Colonic mucosa (tissue), 4 donors: ENCODE measurements around the gene DYNC1I1. TPM values are rescaled to one million over a fixed set of nuclear protein-coding genes. Genes with fewer than 3 reads are reported as not detected.

Source experiments
- DNase-seq: peaks from one replicate; pipeline ENCODE4 v3.0.0-alpha.2; 2020
- H3K27ac ChIP-seq: fragments of 200-600 bp; one replicate; pipeline ENCODE4 v1.8.0; 2021
- H3K27me3 ChIP-seq: fragments of 200-600 bp; one replicate; pipeline ENCODE4 v1.8.0; 2021
- H3K36me3 ChIP-seq: fragments of 200-600 bp; one replicate; pipeline ENCODE4 v1.8.0; 2021
- H3K4me1 ChIP-seq: fragments of 200-600 bp; one replicate; pipeline ENCODE4 v1.8.0; 2021; ENCODE audit warnings: mild to moderate bottlenecking
- H3K4me3 ChIP-seq: fragments of 200-600 bp; one replicate; pipeline ENCODE4 v1.8.0; 2021
- H3K9ac ChIP-seq, 2 donors: one replicate each; pipeline ENCODE4 v1.7.0; 2013; ENCODE audit warnings: control low read depth in 2 of 2, low read depth in 2 of 2, low read length in 2 of 2
- H3K9me3 ChIP-seq: fragments of 200-600 bp; one replicate; pipeline ENCODE4 v1.8.0; 2021
- CTCF ChIP-seq: fragments of 200-600 bp; IDR thresholded peaks from one replicate; pipeline ENCODE4 v1.8.0; 2022; ENCODE audit warnings: antibody characterized with exemption, mild to moderate bottlenecking
- intact Hi-C: fragments of 100-400 bp; cut with DNase I; formaldehyde crosslinking; loops from one replicate; pipeline ENCODE4 v1.14.1; 2022
- total RNA-seq, 2 donors: library from RNA; stranded (reverse); fragmentation: NEBNext Ultra II Directional in 1 of 2; extraction: Animal tissue kit (Norgen Biotek cat#: 25700) in 1 of 2; gene quantifications; one replicate each; pipeline ENCODE4 v1.2.1, GENCODE V29; 2021
- donor health status: healthy.
- donor health status: DM: no; HTN: no; CAD: no.
- donor health status: DM: no; HTN: no; CAD: no.

DYNC1I1 gene
- total RNA-seq, 2 donors from 2014 or later = 0.54 to 1.8 TPM

- H3K9ac ChIP-seq = no peak overlapping the region
- no peak overlapping the region for H3K4me3 ChIP-seq
- intact Hi-C loops = no loop called here
- no peak for DNase-seq
- H3K4me1 ChIP-seq = no peaks in the 10 kb centered on the region
- H3K36me3 ChIP-seq = no peaks in the 10 kb centered on the region
- no peaks in the 10 kb centered on the region for H3K9me3 ChIP-seq
- TF ChIP-seq CTCF = no peak
- H3K27me3 ChIP-seq = no peaks in the 10 kb centered on the region
- no peak overlapping the region for H3K27ac ChIP-seq
These were observed 249.2 kb downstream of the DYNC1I1 start for GRCh38 chr7:96021568-96021967.

DNA sequence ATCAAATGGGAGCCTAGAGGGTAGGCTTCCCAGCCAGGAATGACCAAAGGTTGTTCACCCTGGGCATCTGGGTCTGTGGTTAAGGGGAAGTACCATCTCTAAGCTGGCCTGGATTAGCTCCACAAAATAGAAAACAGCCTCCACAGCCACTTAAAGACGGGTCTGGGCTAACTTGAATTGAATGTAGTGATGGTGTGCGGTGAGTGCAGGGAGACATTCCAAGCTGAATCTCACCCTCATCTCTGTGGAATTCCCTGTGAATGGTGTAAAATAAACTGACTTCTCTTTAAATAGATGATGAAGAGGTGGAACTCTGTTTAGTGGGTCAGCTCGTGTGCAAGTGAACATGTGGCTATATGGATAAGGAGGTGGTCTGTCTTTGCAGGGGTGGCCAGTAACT lies 251.0 kb downstream of the DYNC1I1 start:
- no peak overlapping the region for H3K4me3 ChIP-seq
- H3K9me3 ChIP-seq = no peaks in the 10 kb centered on the region
- H3K36me3 ChIP-seq = no peaks in the 10 kb centered on the region
- no peak for DNase-seq
- no peaks in the 10 kb centered on the region for H3K4me1 ChIP-seq
- H3K27me3 ChIP-seq = no peaks in the 10 kb centered on the region
- no peak overlapping the region for H3K9ac ChIP-seq
- TF ChIP-seq CTCF = no peak
- intact Hi-C loops = no loop called here
- H3K27ac ChIP-seq = no peak overlapping the region

- no peak for TF ChIP-seq CTCF
- intact Hi-C loops = no loop called here
- Histone ChIP-seq H3K27ac (no peak overlapping the region), H3K9me3 (no peaks in the 10 kb centered on the region), H3K4me3 (no peak overlapping the region), H3K27me3 (no peaks in the 10 kb centered on the region), H3K36me3 (no peaks in the 10 kb centered on the region), H3K9ac (no peak overlapping the region), H3K4me1 (no peaks in the 10 kb centered on the region)
- DNase-seq = no peak
These were observed 253.7 kb downstream of the DYNC1I1 start for GRCh38 chr7:96026010-96026409.

- Histone ChIP-seq H3K27ac (no peak overlapping the region), H3K9ac (no peak overlapping the region), H3K4me3 (no peak overlapping the region), H3K36me3 (no peaks in the 10 kb centered on the region), H3K27me3 (no peaks in the 10 kb centered on the region), H3K4me1 (no peaks in the 10 kb centered on the region), H3K9me3 (no peaks in the 10 kb centered on the region)
- intact Hi-C loops = no loop called here
- TF ChIP-seq CTCF = no peak
- no peak for DNase-seq
These were observed 254.3 kb downstream of the DYNC1I1 start for GRCh38 chr7:96026611-96027010.

DNA sequence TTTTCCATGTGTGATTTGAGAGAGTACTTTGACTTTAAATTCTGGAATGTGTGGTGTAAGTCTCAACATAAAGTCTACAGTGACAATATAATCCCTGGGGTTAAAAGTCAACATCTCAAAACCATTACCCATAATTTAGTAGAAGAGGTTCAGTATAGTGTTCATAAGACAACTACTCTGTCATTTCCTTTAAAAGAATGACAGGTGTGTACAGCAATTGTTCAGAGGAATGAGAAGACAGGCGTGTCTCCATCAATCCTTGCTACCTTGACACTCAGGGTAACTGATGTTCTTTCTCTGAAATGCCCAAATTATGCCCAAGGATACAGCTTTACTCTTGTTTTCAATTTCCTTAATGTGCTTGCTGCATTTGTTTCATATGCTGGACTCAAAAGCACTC lies 256.4 kb downstream of the DYNC1I1 start:
- no peak for DNase-seq
- Histone ChIP-seq H3K4me1 (no peaks in the 10 kb centered on the region), H3K27me3 (no peaks in the 10 kb centered on the region), H3K9me3 (no peaks in the 10 kb centered on the region), H3K4me3 (no peak overlapping the region), H3K36me3 (no peaks in the 10 kb centered on the region), H3K27ac (no peak overlapping the region), H3K9ac (no peak overlapping the region)
- intact Hi-C loops = no loop called here
- no peak for TF ChIP-seq CTCF
